Measurements from ENCODE around the gene RNASE12. TPM values are rescaled to one million over a fixed set of nuclear protein-coding genes. Genes with fewer than 3 reads are reported as not detected.

Gene RNASE12
- total RNA-seq, 1 donor from 2014 or later = not detected

DNA sequence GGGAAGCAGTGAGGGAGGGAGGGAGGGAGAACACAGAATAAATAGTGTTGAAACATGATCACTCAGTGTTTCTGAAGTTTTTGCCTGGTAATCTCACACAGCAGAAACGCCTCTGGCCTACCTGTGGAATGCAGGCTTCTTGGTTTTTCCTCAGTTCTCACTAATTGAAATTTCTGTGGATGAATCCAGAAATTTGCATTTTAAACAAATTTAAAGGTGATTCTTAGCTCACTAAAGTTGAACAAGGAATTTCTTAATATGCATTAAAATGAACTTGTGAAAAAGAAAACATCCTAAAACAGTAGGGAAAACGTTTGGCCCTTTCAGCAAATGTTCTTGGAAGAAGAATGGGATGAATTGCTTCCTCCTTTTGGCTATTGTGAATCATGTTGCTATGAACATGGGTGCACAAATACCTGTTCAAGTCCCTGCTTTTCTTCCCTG, 31.7 kb downstream of the RNASE12 start:
- H3K9me3 ChIP-seq = no peaks in the 10 kb centered on the region
- no peaks in the 10 kb centered on the region for H3K27me3 ChIP-seq
- H3K4me1 ChIP-seq = no peaks in the 10 kb centered on the region
- TF ChIP-seq POLR2A (IDR thresholded peaks at IDR 0.05) (no peak), POLR2AphosphoS5 (IDR thresholded peaks at IDR 0.05; ENCODE audit: insufficient read depth in 1 of 2, low read depth in 1 of 2) (no peak)
- TF ChIP-seq, protein P1, sequence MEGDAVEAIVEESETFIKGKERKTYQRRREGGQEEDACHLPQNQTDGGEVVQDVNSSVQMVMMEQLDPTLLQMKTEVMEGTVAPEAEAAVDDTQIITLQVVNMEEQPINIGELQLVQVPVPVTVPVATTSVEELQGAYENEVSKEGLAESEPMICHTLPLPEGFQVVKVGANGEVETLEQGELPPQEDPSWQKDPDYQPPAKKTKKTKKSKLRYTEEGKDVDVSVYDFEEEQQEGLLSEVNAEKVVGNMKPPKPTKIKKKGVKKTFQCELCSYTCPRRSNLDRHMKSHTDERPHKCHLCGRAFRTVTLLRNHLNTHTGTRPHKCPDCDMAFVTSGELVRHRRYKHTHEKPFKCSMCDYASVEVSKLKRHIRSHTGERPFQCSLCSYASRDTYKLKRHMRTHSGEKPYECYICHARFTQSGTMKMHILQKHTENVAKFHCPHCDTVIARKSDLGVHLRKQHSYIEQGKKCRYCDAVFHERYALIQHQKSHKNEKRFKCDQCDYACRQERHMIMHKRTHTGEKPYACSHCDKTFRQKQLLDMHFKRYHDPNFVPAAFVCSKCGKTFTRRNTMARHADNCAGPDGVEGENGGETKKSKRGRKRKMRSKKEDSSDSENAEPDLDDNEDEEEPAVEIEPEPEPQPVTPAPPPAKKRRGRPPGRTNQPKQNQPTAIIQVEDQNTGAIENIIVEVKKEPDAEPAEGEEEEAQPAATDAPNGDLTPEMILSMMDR (IDR thresholded peaks at IDR 0.05) = no peak
- intact Hi-C loops (cut with DNase I) = no loop called here
- H3K36me3 ChIP-seq = no peaks in the 10 kb centered on the region
- H3K27ac ChIP-seq = no peak overlapping the region
- no peak for DNase-seq (ENCODE audit: extremely low spot score in 2 of 2)
- no peak overlapping the region for H3K4me3 ChIP-seq

DNA sequence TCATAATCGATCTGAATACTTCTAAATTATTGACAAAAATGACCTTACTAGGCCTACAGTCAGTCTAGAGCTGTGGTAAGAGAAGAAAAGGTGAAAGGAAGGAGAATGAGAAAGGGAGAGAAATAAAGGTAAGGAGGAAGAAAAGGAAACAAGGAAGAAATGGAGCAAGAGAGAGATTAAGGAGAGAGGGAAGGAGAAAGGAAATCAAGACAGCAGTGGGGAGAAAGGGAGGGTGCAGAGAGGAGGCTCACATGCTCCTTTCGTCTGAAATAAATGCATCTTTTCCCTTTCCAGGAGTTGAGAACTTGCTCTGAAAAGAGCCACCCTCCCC, 34.0 kb downstream of the RNASE12 start:
- no peaks in the 10 kb centered on the region for H3K4me1 ChIP-seq
- DNase-seq (ENCODE audit: extremely low spot score in 2 of 2) = no peak
- no peak overlapping the region for H3K4me3 ChIP-seq
- no peaks in the 10 kb centered on the region for H3K27me3 ChIP-seq
- H3K27ac ChIP-seq = no peak overlapping the region
- intact Hi-C loops (cut with DNase I) = no loop called here
- TF ChIP-seq, protein P1 (IDR thresholded peaks at IDR 0.05) = no peak
- no peak for TF ChIP-seq POLR2A (IDR thresholded peaks at IDR 0.05)
- no peak for TF ChIP-seq POLR2AphosphoS5 (IDR thresholded peaks at IDR 0.05; ENCODE audit: insufficient read depth in 1 of 2, low read depth in 1 of 2)
- no peaks in the 10 kb centered on the region for H3K9me3 ChIP-seq
- no peaks in the 10 kb centered on the region for H3K36me3 ChIP-seq

DNA sequence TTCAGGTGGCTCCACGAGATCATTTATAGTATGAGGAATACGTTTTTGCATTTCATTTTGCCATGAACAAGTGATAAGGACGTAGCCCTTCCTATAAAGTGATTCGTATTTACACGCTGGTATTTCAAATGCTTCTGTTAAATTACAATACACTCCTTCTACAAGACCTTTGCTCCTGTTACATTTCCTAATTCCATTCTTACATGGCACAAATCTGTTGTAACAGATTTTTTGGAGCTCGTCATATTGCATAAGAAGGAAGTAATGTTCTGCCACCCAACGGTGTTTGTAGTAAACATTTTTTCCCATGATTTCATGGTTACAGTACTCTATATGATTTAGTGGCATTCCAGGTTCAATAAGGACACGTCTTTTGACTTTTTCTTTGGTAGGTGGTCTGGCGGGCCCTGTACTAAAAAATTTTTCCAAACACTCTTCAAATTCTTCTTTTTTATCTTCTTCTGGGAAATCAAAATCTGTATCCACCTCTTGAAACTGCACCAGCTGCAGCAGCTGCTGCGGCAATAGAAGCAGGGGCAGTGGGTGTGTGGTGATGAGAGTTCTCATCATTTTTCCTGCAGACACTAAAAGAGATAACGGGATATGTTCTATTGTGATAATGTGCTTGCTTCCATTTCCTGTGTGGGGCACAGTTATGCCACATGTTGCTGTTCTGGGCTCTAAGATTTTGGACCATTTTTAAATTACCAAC, 34.5 kb downstream of the RNASE12 start:
- intact Hi-C loops (cut with DNase I) = no loop called here
- H3K4me3 ChIP-seq = no peak overlapping the region
- no peaks in the 10 kb centered on the region for H3K36me3 ChIP-seq
- no peak overlapping the region for H3K27ac ChIP-seq
- no peak for TF ChIP-seq POLR2A (IDR thresholded peaks at IDR 0.05)
- no peak for TF ChIP-seq POLR2AphosphoS5 (IDR thresholded peaks at IDR 0.05; ENCODE audit: insufficient read depth in 1 of 2, low read depth in 1 of 2)
- TF ChIP-seq, protein P1 (IDR thresholded peaks at IDR 0.05) = no peak
- no peaks in the 10 kb centered on the region for H3K9me3 ChIP-seq
- no peaks in the 10 kb centered on the region for H3K27me3 ChIP-seq
- no peaks in the 10 kb centered on the region for H3K4me1 ChIP-seq
- DNase-seq (ENCODE audit: extremely low spot score in 2 of 2) = no peak

DNA sequence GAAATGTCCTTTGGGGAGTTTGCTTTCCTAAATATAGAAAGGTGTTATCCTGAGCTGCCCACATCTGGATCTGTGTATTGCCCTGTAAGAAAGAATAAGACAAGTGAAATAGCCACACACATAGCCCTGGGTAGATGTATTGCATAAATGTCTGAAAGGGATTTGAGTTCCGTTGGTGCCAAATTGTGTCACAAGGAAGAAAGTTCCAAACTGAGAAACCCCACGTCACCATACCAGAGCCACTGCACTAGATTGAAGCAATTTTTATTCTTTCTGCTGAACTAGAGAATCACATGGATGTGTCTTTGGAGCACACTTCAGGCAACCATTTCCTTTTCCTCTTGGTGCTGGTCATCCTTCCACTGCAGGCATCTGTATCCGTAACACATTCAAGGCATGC, 35.3 kb downstream of the RNASE12 start:
- no peak overlapping the region for H3K4me3 ChIP-seq
- DNase-seq (ENCODE audit: extremely low spot score in 2 of 2) = no peak
- no peaks in the 10 kb centered on the region for H3K9me3 ChIP-seq
- intact Hi-C loops (cut with DNase I) = no loop called here
- H3K4me1 ChIP-seq = no peaks in the 10 kb centered on the region
- no peak overlapping the region for H3K27ac ChIP-seq
- no peaks in the 10 kb centered on the region for H3K27me3 ChIP-seq
- TF ChIP-seq POLR2AphosphoS5 (IDR thresholded peaks at IDR 0.05; ENCODE audit: insufficient read depth in 1 of 2, low read depth in 1 of 2) = no peak
- TF ChIP-seq, protein P1 (IDR thresholded peaks at IDR 0.05) = no peak
- no peak for TF ChIP-seq POLR2A (IDR thresholded peaks at IDR 0.05)
- no peaks in the 10 kb centered on the region for H3K36me3 ChIP-seq

DNA sequence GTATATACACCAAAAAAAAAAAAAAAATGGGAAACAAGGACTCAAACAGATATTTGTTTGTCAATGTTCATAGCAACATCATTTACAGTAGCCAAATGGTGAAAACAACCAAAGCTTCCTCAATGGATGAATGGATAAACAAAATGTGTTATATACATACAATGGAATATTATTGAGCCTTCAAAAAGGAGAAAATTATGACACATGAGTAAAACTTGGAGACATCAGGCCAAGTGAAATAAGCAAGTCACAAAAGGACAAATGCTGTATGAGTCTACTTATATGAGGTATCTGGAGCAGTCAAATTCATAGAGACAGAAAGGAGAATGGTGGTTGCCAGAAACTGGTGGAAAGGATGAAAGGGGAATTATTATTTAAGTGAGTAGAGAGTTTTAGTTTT, 38.2 kb downstream of the RNASE12 start:
- TF ChIP-seq POLR2AphosphoS5 (IDR thresholded peaks at IDR 0.05; ENCODE audit: insufficient read depth in 1 of 2, low read depth in 1 of 2) (no peak), POLR2A (IDR thresholded peaks at IDR 0.05) (no peak)
- TF ChIP-seq, protein P1 (IDR thresholded peaks at IDR 0.05) = no peak
- no peak overlapping the region for H3K27ac ChIP-seq
- no peaks in the 10 kb centered on the region for H3K36me3 ChIP-seq
- no peaks in the 10 kb centered on the region for H3K9me3 ChIP-seq
- H3K27me3 ChIP-seq = no peaks in the 10 kb centered on the region
- intact Hi-C loops (cut with DNase I) = no loop called here
- no peak overlapping the region for H3K4me3 ChIP-seq
- no peaks in the 10 kb centered on the region for H3K4me1 ChIP-seq
- DNase-seq (ENCODE audit: extremely low spot score in 2 of 2) = no peak

All from vagina (tissue), 2 donors.